IMR-90 (cell line): Measurements from ENCODE around the gene HOATZ. TPM values are rescaled to one million over a fixed set of nuclear protein-coding genes. Genes with fewer than 3 reads are reported as not detected.

ENCODE experiments used
- ATAC-seq: fragments of 200-7000 bp; cut with Tn5 transposase; 2 replicates; pipeline ENCODE4 v1.9.1; 2020; ENCODE audit warnings: low read depth, mild to moderate bottlenecking, moderate library complexity
- BruUV-seq: library from RNA; stranded (reverse); fragments of 400-500 nt; replicated peaks from 2 replicates; lab custom pipeline; 2021; lab: Mats Ljungman, UMichigan
- CTCF ChIA-PET: fragments of 300-600 bp; formaldehyde crosslinking; extraction: SDS; loops from one replicate; lab custom pipeline; 2021; ENCODE audit warnings: antibody characterized with exemption; lab: Yijun Ruan, JAX
- POLR2A ChIA-PET: fragments of 300-600 bp; sonication (Branson Sonifier 250); formaldehyde crosslinking; loops from one replicate; lab custom pipeline; 2022; ENCODE audit warnings: antibody characterized with exemption; ENCODE audit not compliant: unreplicated experiment; lab: Charles Lee
- DNase-seq: peaks from one replicate; pipeline ENCODE4 v3.0.0; 2013
- H2AFZ ChIP-seq: replicated peaks from 2 replicates; pipeline ENCODE3; 2013; ENCODE audit warnings: low read length, mild to moderate bottlenecking; ENCODE audit not compliant: poor library complexity
- H2AK5ac ChIP-seq: 2 replicates; pipeline ENCODE4 v1.6.1; 2013; ENCODE audit warnings: low read depth, low read length, inconsistent platforms
- H2AK9ac ChIP-seq: replicated peaks from 2 replicates; pipeline ENCODE3; 2013; ENCODE audit warnings: mild to moderate bottlenecking, low read depth, low read length, moderate library complexity; ENCODE audit not compliant: poor library complexity
- H2BK120ac ChIP-seq: 2 replicates; pipeline ENCODE4 v1.6.1; 2013; ENCODE audit warnings: low read depth, low read length, inconsistent platforms
- H2BK15ac ChIP-seq: 3 replicates; pipeline ENCODE4 v1.6.1; 2013; ENCODE audit warnings: low read depth, low read length, inconsistent platforms
- H2BK20ac ChIP-seq: 2 replicates; pipeline ENCODE4 v1.6.1; 2013; ENCODE audit warnings: low read depth, mild to moderate bottlenecking, inconsistent platforms, low read length, moderate library complexity
- H2BK5ac ChIP-seq: 2 replicates; pipeline ENCODE4 v1.6.1; 2013; ENCODE audit warnings: mild to moderate bottlenecking, low read depth, low read length, inconsistent platforms; ENCODE audit not compliant: poor library complexity, severe bottlenecking
- H3K14ac ChIP-seq: replicated peaks from 2 replicates; pipeline ENCODE4 v1.6.1; 2013; ENCODE audit warnings: low read depth, low read length, inconsistent platforms
- H3K18ac ChIP-seq: 2 replicates; pipeline ENCODE4 v1.6.1; 2013; ENCODE audit warnings: low read depth, low read length, control low read depth
- H3K23ac ChIP-seq: 2 replicates; pipeline ENCODE4 v1.6.1; 2013; ENCODE audit warnings: low read depth, low read length, inconsistent platforms
- H3K27ac ChIP-seq: 2 replicates; pipeline ENCODE4 v1.5.1; 2013; ENCODE audit warnings: mild to moderate bottlenecking, control low read depth, low read length; ENCODE audit not compliant: insufficient read depth
- H3K27me3 ChIP-seq: 2 replicates; pipeline ENCODE4 v1.6.1; 2013; ENCODE audit warnings: low read length; ENCODE audit not compliant: control insufficient read depth, insufficient read depth
- H3K36me3 ChIP-seq: 2 replicates; pipeline ENCODE4 v1.6.1; 2013; ENCODE audit warnings: low read length, mixed read lengths; ENCODE audit not compliant: control insufficient read depth, insufficient read depth
- H3K4ac ChIP-seq: 2 replicates; pipeline ENCODE4 v1.6.1; 2013; ENCODE audit warnings: low read depth, low read length, inconsistent platforms
- H3K4me1 ChIP-seq: 2 replicates; pipeline ENCODE4 v1.6.1; 2013; ENCODE audit warnings: low read length, mixed read lengths; ENCODE audit not compliant: control insufficient read depth, insufficient read depth
- H3K4me2 ChIP-seq: 2 replicates; pipeline ENCODE4 v1.6.1; 2013; ENCODE audit warnings: low read depth, mild to moderate bottlenecking, control low read depth, low read length, moderate library complexity
- H3K4me3 ChIP-seq: 2 replicates; pipeline ENCODE4 v1.5.1; 2013; ENCODE audit warnings: low read depth, mild to moderate bottlenecking, control low read depth, low read length, moderate library complexity; ENCODE audit not compliant: insufficient read depth
- H3K56ac ChIP-seq: 2 replicates; pipeline ENCODE4 v1.6.1; 2013; ENCODE audit warnings: low read length, inconsistent platforms; ENCODE audit not compliant: insufficient read depth; ENCODE audit errors: extremely low read depth
- H3K79me1 ChIP-seq, 2 experiments: 2 replicates each; pipeline ENCODE4 v1.6.1; 2013; ENCODE audit warnings: low read length in 2 of 2, inconsistent platforms in 1 of 2, low read depth in 1 of 2
- H3K9ac ChIP-seq: 2 replicates; pipeline ENCODE4 v1.6.1; 2013; ENCODE audit warnings: low read depth, low read length, control low read depth
- H3K9me1 ChIP-seq: 2 replicates; pipeline ENCODE4 v1.6.1; 2013; ENCODE audit warnings: low read length, inconsistent platforms; ENCODE audit not compliant: insufficient read depth
- H3K9me3 ChIP-seq: 2 replicates; pipeline ENCODE4 v1.6.1; 2013; ENCODE audit warnings: low read length; ENCODE audit not compliant: control insufficient read depth, insufficient read depth
- H4K20me1 ChIP-seq: 2 replicates; pipeline ENCODE4 v1.6.1; 2013; ENCODE audit warnings: low read length, inconsistent platforms; ENCODE audit not compliant: insufficient read depth
- H4K5ac ChIP-seq: 2 replicates; pipeline ENCODE4 v1.6.1; 2013; ENCODE audit warnings: mild to moderate bottlenecking, low read depth, low read length, control low read depth
- H4K8ac ChIP-seq, 2 experiments: 2 replicates each; pipeline ENCODE4 v1.6.1; 2013; ENCODE audit warnings: low read depth in 2 of 2, low read length in 2 of 2, control low read depth in 1 of 2, inconsistent platforms in 1 of 2
- H4K91ac ChIP-seq: 2 replicates; pipeline ENCODE4 v1.6.1; 2013; ENCODE audit warnings: low read depth, low read length, inconsistent platforms; ENCODE audit not compliant: insufficient read depth
- BHLHE40 ChIP-seq: fragments of 150-350 bp; IDR thresholded peaks from 2 replicates; pipeline ENCODE4 v1.6.1; 2016; ENCODE audit warnings: mild to moderate bottlenecking, low read depth, low read length
- CEBPB ChIP-seq: IDR thresholded peaks from 2 replicates; pipeline ENCODE4 v1.6.1; 2012; ENCODE audit warnings: low read depth, low read length, improper control_type of control experiment
- CTCF ChIP-seq: conservative IDR thresholded peaks from 2 replicates; pipeline ENCODE4 v1.5.1; 2012; ENCODE audit warnings: mild to moderate bottlenecking, low read depth, low read length, improper control_type of control experiment
- MAFK ChIP-seq: IDR thresholded peaks from 2 replicates; pipeline ENCODE4 v1.6.1; 2012; ENCODE audit warnings: low read depth, low read length, improper control_type of control experiment
- MXI1 ChIP-seq: IDR thresholded peaks from 2 replicates; pipeline ENCODE4 v1.6.1; 2012; ENCODE audit warnings: low read depth, mild to moderate bottlenecking, low read length, moderate library complexity, borderline replicate concordance
- NFE2L2 ChIP-seq: fragments of 150-350 bp; IDR thresholded peaks from 2 replicates; pipeline ENCODE4 v1.6.1; 2016; ENCODE audit warnings: low read depth, mild to moderate bottlenecking, low read length
- SMC3 ChIP-seq: fragments of 150-350 bp; IDR thresholded peaks from 2 replicates; pipeline ENCODE4 v1.6.1; 2016; ENCODE audit warnings: low read depth, mild to moderate bottlenecking, antibody characterized with exemption, low read length, moderate library complexity
- USF2 ChIP-seq: fragments of 150-350 bp; IDR thresholded peaks from 2 replicates; pipeline ENCODE4 v1.6.1; 2017; ENCODE audit warnings: mild to moderate bottlenecking, antibody characterized with exemption, low read length, low read depth
- WGBS, 2 experiments: methylation state at CpG; one replicate each; pipeline versions ENCODE4 v1.1.5 to v1.1.7; 2013; ENCODE audit warnings: missing lambda C conversion rate in 2 of 2; ENCODE audit not compliant: insufficient read length in 1 of 2; ENCODE audit errors: extremely low coverage in 2 of 2; 5-methylcytosine and 5-hydroxymethylcytosine counted together
- dilution Hi-C: fragments of 300-500 bp; cut with HindIII; formaldehyde crosslinking; loops from one replicate; pipeline ENCODE4 v1.14.3; 2018; ENCODE audit warnings: low sequenced_read_pairs; ENCODE audit not compliant: unreplicated experiment
- in situ Hi-C: fragments of 300-500 bp; cut with MboI; formaldehyde crosslinking; loops from 3 replicates; pipeline ENCODE4 v1.14.3; 2019; ENCODE audit warnings: low sequenced_read_pairs, inconsistent platforms, mixed read lengths
- intact Hi-C: fragments of 100-400 bp; cut with micrococcal nuclease; formaldehyde crosslinking; loops from 2 replicates; pipeline ENCODE4 v1.10.0; 2022
- polyA plus RNA-seq, 3 experiments: library from polyadenylated mRNA; depleted of rRNA; stranded (reverse); fragments of >200 nt; gene quantifications; 2 replicates each; pipeline ENCODE4 v1.2.3, GENCODE V29; 2012; ENCODE audit warnings: low replicate concordance in 1 of 3
- total RNA-seq: library from RNA; depleted of rRNA; stranded (reverse); fragments of >200 nt; gene quantifications from 2 replicates; pipeline ENCODE4 v1.2.3, GENCODE V29; 2012

HOATZ gene
- total and polyA plus RNA-seq, 2 of the 4 experiments (the other 2 are of a cell fraction), result not detected

DNA sequence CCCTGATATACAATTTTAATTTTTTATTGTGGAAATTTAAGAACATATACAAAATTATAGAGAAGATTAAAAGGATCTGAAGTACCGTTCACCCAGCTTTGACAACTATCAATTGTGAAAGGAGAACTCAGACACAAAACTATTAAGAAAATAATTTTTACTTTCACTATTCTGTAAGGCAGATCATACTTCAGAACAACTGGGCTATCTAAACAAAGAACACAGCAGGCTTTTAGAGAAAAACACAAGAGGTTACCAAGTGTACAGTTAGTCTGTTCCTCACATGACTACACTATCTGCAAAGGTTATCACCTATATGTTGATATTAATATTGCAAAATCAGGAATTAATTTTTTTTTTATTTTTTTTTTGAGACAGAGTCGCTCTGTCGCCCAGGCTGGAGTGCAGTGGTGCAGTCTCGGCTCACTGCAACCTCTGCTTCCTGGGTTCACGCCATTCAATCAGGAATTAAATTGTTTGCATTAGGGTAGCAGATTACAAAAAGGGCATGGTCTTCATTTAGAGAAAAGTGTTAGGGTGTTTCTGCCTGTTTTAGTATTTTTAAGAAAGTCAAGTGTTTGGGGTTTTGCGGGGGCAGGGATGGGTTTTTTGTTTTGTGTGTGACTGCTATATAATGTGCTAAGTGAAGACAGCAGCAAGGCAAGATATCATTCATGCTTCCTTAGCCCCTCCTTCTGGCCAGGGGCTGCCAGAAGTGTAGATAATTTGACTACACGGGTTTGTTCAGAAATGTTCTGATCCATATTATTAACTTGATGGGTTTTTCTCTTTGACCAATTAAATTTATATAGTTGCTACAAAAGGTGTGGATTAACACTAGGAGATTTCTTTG is 60.0 kb downstream of the HOATZ start:
- no CpG with 5 or more reads among the region's 7 CpGs for WGBS, 2 experiments
- POLR2A ChIA-PET, result no interaction called here

More for the DNA sequence above, 60.0 kb downstream of the HOATZ start:
- no peak overlapping the region for H3K14ac ChIP-seq
- H3K27ac ChIP-seq, result no peak overlapping the region
- H3K27me3 ChIP-seq, result no peaks in the 10 kb centered on the region
- no peak overlapping the region for H2BK15ac ChIP-seq
- no peaks in the 10 kb centered on the region for H4K20me1 ChIP-seq
- no peak for TF ChIP-seq CEBPB
- TF ChIP-seq MXI1, result no peak
- TF ChIP-seq MAFK, result no peak
- no peak for TF ChIP-seq BHLHE40
- no peak for TF ChIP-seq USF2
- no peak for TF ChIP-seq SMC3
- no peak for TF ChIP-seq NFE2L2
- TF ChIP-seq CTCF, result no peak
- H4K8ac ChIP-seq, result peak overlapping the region in 1 of 2 experiments; percentile 12; a peak in 1 of 4 replicates
- H3K18ac ChIP-seq, result no peak overlapping the region; the same call in 1 of the 2 replicates
- no peak overlapping the region for H3K4ac ChIP-seq
- in situ Hi-C loops (loop anchor here (25.0 kb wide), 1 partner anchor 413 kb away; no protein-coding TSS in a partner anchor), dilution Hi-C loops (no loop called here), intact Hi-C loops (no loop called here)
- peak overlapping the region; percentile 71 for H3K4me2 ChIP-seq
- H4K5ac ChIP-seq, result no peak overlapping the region
- ATAC-seq, result peak; percentile 62
- no peak overlapping the region for H2BK120ac ChIP-seq
- H3K23ac ChIP-seq, result no peak overlapping the region
- no peaks in the 10 kb centered on the region for H3K79me1 ChIP-seq
- H2AK5ac ChIP-seq, result no peak overlapping the region
- H3K56ac ChIP-seq, result no peak overlapping the region
- no TSS peak for BruUV-seq
- no peak overlapping the region for H3K9ac ChIP-seq
- no peak overlapping the region for H2AK9ac ChIP-seq
- no peak overlapping the region for H2BK5ac ChIP-seq
- CTCF ChIA-PET, result interaction anchor here (0.7 kb wide), 1 partner anchor 32 kb away, joined by 3 read pairs; no protein-coding TSS in a partner anchor
- peaks cover 9% of the 10 kb centered on the region for H3K4me1 ChIP-seq
- no peak for DNase-seq
- no peak overlapping the region for H2BK20ac ChIP-seq
- H3K4me3 ChIP-seq, result no peak overlapping the region
- H4K91ac ChIP-seq, result no peak overlapping the region
- H3K9me1 ChIP-seq, result peaks cover 19% of the 10 kb centered on the region
- H3K9me3 ChIP-seq, result no peaks in the 10 kb centered on the region
- no peak overlapping the region for H2AFZ ChIP-seq
- no peaks in the 10 kb centered on the region for H3K36me3 ChIP-seq
